ENCODE measurements around the gene HPS1. TPM values are rescaled to one million over a fixed set of nuclear protein-coding genes. Genes with fewer than 3 reads are reported as not detected.

Gene HPS1
- total RNA-seq, 1 donor from 2014 or later = 24.8 TPM

GRCh38 chr10:98411166-98411565 lies 35.6 kb downstream of the HPS1 start:
- DNase-seq = no peak

GRCh38 chr10:98410759-98411158 lies 36.0 kb downstream of the HPS1 start:
- DNase-seq = no peak

- DNase-seq = no peak
These were observed 36.5 kb downstream of the HPS1 start for GRCh38 chr10:98410135-98410743.

- DNase-seq = no peak
These were observed 37.9 kb downstream of the HPS1 start for GRCh38 chr10:98408799-98409198.

- DNase-seq = no peak
These were observed 38.9 kb downstream of the HPS1 start for GRCh38 chr10:98407744-98408241.

GRCh38 chr10:98407017-98407743 lies 39.6 kb downstream of the HPS1 start:
- DNase-seq = no peak

- no peak for DNase-seq
These were observed 41.3 kb downstream of the HPS1 start for GRCh38 chr10:98405422-98405821.

- no peak for DNase-seq
These were observed 42.0 kb downstream of the HPS1 start for GRCh38 chr10:98404571-98405359.

GRCh38 chr10:98403812-98404504 lies 42.8 kb downstream of the HPS1 start:
- DNase-seq = no peak

GRCh38 chr10:98402931-98403718 lies 43.6 kb downstream of the HPS1 start:
- no peak for DNase-seq

GRCh38 chr10:98402478-98402877 lies 44.3 kb downstream of the HPS1 start:
- DNase-seq = no peak

- DNase-seq = no peak
These were observed 46.3 kb downstream of the HPS1 start for GRCh38 chr10:98400482-98400881.

- no peak for DNase-seq
These were observed 47.0 kb downstream of the HPS1 start for GRCh38 chr10:98399784-98400183.

- no peak for DNase-seq
These were observed 49.6 kb downstream of the HPS1 start for GRCh38 chr10:98397089-98397600.

- DNase-seq = no peak
These were observed 50.4 kb downstream of the HPS1 start for GRCh38 chr10:98396096-98397063.

GRCh38 chr10:98394851-98395440 lies 51.8 kb downstream of the HPS1 start:
- DNase-seq = no peak

- no peak for DNase-seq
These were observed 55.1 kb downstream of the HPS1 start for GRCh38 chr10:98391578-98391991.

GRCh38 chr10:98391065-98391464 lies 55.7 kb downstream of the HPS1 start:
- no peak for DNase-seq

GRCh38 chr10:98390406-98390805 lies 56.3 kb downstream of the HPS1 start:
- DNase-seq = no peak

GRCh38 chr10:98389398-98389797 lies 57.3 kb downstream of the HPS1 start:
- no peak for DNase-seq
